ENCODE data around the gene SCARB1. TPM values are rescaled to one million over a fixed set of nuclear protein-coding genes. Genes with fewer than 3 reads are reported as not detected.

Gene SCARB1
- total RNA-seq, 1 donor from 2014 or later: 5.2 TPM

DNA sequence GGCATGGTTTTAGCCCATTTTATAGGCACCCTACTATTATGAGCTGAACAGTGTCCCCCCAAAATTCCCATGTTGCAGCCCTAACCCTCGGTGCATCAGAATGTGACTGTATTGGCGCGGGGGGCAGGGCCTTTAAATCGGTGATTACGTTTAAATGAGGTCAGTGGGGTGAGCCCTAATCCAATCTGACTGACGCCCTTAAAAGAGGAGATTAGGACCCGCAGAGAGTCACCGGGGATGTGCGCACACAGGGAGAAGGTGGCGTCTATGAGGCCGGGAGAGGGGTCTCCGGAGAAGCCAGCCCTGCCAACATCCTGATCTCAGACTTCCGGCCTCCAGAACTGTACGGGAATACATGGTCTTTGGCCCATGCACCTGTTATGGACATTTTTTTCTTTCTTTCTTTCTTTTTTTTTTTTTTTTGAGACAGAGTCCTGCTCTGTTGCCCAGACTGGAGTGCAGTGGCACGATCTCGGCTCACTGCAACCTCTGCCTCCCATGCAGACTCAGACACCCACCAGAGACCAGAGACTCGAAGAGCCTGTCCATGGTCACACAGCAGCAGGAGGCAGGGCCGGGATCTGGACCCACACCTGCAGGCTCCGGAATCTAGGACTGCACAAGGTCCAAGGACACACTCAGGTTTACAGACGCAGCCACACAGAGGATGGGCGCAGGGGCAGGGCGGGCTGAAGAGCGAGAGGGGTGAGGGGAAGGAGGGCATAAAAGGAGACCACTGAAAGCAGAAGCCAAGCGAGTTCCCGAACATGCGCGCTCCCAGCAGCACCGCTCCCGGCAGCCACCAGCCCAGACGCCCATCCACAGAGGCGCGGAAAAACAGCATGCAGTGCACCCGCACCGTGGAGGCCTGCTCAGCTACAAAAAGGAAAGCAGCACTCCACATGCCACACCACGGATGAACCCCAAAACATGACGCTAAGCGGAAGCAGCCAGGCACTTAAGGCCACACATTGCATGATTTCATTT, 19.0 kb downstream of the SCARB1 start:
- Histone ChIP-seq H3K9me3 (ENCODE audit: control insufficient read depth in 3 of 3, low read length in 3 of 3) (no peaks in the 10 kb centered on the region), H3K36me3 (ENCODE audit: control insufficient read depth in 3 of 3, insufficient read depth in 3 of 3, low read length in 3 of 3) (no peaks in the 10 kb centered on the region), H3K27me3 (ENCODE audit: control insufficient read depth in 3 of 3, insufficient read depth in 3 of 3, low read length in 3 of 3) (no peaks in the 10 kb centered on the region), H3K27ac (ENCODE audit: low read depth, low read length) (no peak overlapping the region), H3K4me3 (ENCODE audit: low read length in 3 of 3) (no peak overlapping the region), H3K4me1 (ENCODE audit: control insufficient read depth in 3 of 3, insufficient read depth in 3 of 3, low read length in 3 of 3) (peaks cover 35 to 54% (median 51%) of the 10 kb centered on the region in 3 donors), H3K9ac (ENCODE audit: low read depth in 1 of 3, low read length in 3 of 3) (no peak overlapping the region)

DNA sequence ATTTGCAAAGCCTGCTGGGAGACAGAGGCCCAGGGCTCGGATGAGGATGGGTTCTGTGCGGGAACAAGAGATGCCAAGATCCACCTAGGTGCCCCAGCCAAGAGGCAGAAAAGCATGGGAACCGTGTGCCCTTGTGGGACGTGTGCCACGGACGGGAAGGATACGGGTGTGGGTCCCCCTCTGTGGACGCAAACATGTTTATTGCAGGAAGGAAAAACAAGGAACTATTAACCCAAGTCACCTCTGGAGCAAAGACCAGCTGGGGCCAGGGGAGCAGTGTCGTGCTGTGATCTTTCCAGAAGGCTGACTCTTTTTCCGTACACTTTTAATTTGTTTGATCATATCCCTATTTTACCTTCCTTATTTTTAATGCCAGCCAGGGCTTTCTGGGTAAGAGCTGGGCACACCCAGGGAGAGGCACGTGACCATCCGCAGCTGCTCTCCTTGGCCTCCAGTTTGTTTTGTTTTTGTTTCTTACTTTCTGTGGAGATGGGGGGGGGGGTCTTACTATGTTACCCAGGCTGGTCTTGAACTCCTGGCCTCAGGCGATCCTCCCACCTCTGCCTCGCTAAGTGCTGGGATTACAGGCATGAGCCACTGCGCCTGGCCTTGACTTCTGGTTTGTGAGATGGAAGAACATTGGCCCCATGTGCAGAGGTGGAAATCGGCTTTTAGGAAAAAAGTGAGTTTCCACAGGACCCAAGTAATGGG, 20.7 kb downstream of the SCARB1 start:
- Histone ChIP-seq H3K4me1 (ENCODE audit: control insufficient read depth in 3 of 3, insufficient read depth in 3 of 3, low read length in 3 of 3) (peaks cover 31 to 49% (median 44%) of the 10 kb centered on the region in 3 donors), H3K36me3 (ENCODE audit: control insufficient read depth in 3 of 3, insufficient read depth in 3 of 3, low read length in 3 of 3) (no peaks in the 10 kb centered on the region), H3K4me3 (ENCODE audit: low read length in 3 of 3) (peak overlapping the region in 1 of 3 donors; percentile 1), H3K9me3 (ENCODE audit: control insufficient read depth in 3 of 3, low read length in 3 of 3) (no peaks in the 10 kb centered on the region), H3K27ac (ENCODE audit: low read depth, low read length) (peak overlapping the region; percentile 63), H3K27me3 (ENCODE audit: control insufficient read depth in 3 of 3, insufficient read depth in 3 of 3, low read length in 3 of 3) (no peaks in the 10 kb centered on the region), H3K9ac (ENCODE audit: low read depth in 1 of 3, low read length in 3 of 3) (peak overlapping the region in 2 of 3 donors; percentile 57 to 62)

DNA sequence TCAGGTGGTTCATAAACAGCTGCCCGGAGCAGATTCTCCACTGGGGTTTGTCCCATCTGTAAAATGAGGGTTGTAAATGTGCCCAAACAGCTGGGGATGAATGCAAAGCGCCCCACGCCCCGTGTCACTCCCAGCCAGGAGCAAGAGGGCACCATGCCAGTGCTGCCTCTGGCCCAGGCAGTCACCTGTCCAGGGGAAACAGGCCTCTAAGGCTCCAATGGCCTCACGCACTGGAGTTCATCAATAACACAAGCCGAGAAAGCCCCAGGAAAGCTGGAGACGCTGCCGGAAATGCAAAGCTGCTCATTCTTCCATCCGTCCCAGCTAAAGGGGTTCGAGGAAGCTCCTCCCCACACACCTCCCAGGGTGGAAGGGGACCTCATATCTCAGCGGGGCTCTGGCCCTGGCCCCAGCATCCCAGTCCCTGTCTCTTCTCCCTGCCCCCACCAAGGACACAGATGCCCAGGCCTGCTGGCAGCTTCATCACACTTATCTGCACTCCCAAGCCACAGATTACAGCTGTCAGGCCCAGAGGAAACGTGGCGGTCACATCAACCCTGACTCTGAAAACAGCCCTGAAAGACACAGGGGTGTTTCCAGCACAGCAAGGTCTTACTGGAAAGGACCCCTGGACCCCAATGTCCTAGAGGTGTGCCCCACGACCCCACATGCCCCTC, 21.5 kb downstream of the SCARB1 start:
- H3K4me3 ChIP-seq (ENCODE audit: low read length in 3 of 3): no peak overlapping the region
- peak overlapping the region; percentile 63 for H3K27ac ChIP-seq (ENCODE audit: low read depth, low read length)
- H3K36me3 ChIP-seq (ENCODE audit: control insufficient read depth in 3 of 3, insufficient read depth in 3 of 3, low read length in 3 of 3): no peaks in the 10 kb centered on the region
- H3K4me1 ChIP-seq (ENCODE audit: control insufficient read depth in 3 of 3, insufficient read depth in 3 of 3, low read length in 3 of 3): peaks cover 30 to 46% (median 42%) of the 10 kb centered on the region in 3 donors
- H3K9me3 ChIP-seq (ENCODE audit: control insufficient read depth in 3 of 3, low read length in 3 of 3): no peaks in the 10 kb centered on the region
- no peaks in the 10 kb centered on the region for H3K27me3 ChIP-seq (ENCODE audit: control insufficient read depth in 3 of 3, insufficient read depth in 3 of 3, low read length in 3 of 3)
- H3K9ac ChIP-seq (ENCODE audit: low read depth in 1 of 3, low read length in 3 of 3): peak overlapping the region in 2 of 3 donors; percentile 57 to 62

DNA sequence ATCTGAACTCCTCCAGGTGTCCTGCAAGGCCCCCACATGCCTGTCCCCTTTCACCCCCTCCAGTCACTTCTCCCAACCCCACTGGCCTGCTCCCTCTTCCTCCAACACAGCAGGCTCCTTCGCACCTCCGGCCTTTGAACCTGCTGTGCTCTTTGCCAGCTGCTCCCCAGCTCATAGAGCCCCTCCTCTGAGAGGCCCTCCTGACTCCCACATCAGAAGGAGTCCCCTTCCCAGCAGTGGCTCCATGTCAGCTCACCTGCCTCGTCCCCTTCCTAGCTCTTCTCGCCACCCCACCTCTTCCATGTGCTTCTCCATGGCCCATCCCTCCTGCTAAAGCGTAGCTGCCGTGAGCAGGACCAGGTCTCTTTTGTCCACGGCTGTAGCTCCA, 22.1 kb downstream of the SCARB1 start:
- peaks cover 28 to 44% (median 42%) of the 10 kb centered on the region in 3 donors for H3K4me1 ChIP-seq (ENCODE audit: control insufficient read depth in 3 of 3, insufficient read depth in 3 of 3, low read length in 3 of 3)
- no peak overlapping the region for H3K4me3 ChIP-seq (ENCODE audit: low read length in 3 of 3)
- H3K9me3 ChIP-seq (ENCODE audit: control insufficient read depth in 3 of 3, low read length in 3 of 3): no peaks in the 10 kb centered on the region
- peak overlapping the region in 1 of 3 donors; percentile 16 for H3K9ac ChIP-seq (ENCODE audit: low read depth in 1 of 3, low read length in 3 of 3)
- H3K27me3 ChIP-seq (ENCODE audit: control insufficient read depth in 3 of 3, insufficient read depth in 3 of 3, low read length in 3 of 3): no peaks in the 10 kb centered on the region
- H3K27ac ChIP-seq (ENCODE audit: low read depth, low read length): no peak overlapping the region
- no peaks in the 10 kb centered on the region for H3K36me3 ChIP-seq (ENCODE audit: control insufficient read depth in 3 of 3, insufficient read depth in 3 of 3, low read length in 3 of 3)

DNA sequence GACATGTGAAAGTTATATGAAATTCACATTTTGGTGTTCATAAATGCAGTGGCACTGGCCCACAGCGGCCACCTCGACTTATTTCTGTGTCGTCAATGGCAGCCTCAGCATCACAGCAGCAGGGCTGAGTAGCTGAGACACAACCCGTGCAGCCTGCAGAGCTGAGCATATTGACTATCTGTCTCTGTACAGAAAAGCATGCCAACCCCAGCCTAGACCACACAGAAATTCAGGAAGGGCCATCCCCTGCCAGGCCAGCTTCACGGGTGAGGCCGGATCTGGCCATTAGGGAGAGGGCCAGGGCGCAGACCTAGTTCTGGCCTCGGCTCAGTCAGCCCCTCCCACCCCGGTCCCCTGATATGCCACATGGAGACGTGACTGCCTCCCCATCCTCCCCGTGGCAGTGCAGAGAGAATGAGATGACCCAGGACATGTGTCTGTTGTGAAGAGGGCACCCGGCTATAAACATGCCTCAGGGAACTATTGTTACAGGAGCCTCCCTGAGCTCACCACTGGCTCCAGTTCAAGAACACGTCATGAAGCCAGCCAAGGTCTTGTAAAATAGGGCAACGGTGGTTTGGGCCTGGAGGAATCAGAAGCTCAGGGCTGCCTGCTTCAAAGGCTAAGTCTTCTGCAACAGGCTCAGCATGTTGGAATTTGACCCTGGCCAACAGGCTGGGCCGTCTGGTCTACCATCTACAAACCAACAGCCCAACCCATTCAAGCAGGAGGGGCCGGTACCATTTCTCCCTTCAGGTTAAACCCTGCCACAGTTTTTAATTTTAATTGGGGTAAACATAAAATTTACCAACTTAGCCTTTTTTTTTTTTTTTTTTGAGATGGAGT, 25.5 kb downstream of the SCARB1 start:
- H3K4me3 ChIP-seq (ENCODE audit: low read length in 3 of 3): peak overlapping the region in 2 of 3 donors; percentile 36 to 48
- H3K4me1 ChIP-seq (ENCODE audit: control insufficient read depth in 3 of 3, insufficient read depth in 3 of 3, low read length in 3 of 3): peaks cover 38 to 47% (median 46%) of the 10 kb centered on the region in 3 donors
- H3K9ac ChIP-seq (ENCODE audit: low read depth in 1 of 3, low read length in 3 of 3): peak overlapping the region; percentile 47 to 73 (median 53)
- no peaks in the 10 kb centered on the region for H3K9me3 ChIP-seq (ENCODE audit: control insufficient read depth in 3 of 3, low read length in 3 of 3)
- peak overlapping the region; percentile 87 for H3K27ac ChIP-seq (ENCODE audit: low read depth, low read length)
- H3K36me3 ChIP-seq (ENCODE audit: control insufficient read depth in 3 of 3, insufficient read depth in 3 of 3, low read length in 3 of 3): no peaks in the 10 kb centered on the region
- H3K27me3 ChIP-seq (ENCODE audit: control insufficient read depth in 3 of 3, insufficient read depth in 3 of 3, low read length in 3 of 3): no peaks in the 10 kb centered on the region

DNA sequence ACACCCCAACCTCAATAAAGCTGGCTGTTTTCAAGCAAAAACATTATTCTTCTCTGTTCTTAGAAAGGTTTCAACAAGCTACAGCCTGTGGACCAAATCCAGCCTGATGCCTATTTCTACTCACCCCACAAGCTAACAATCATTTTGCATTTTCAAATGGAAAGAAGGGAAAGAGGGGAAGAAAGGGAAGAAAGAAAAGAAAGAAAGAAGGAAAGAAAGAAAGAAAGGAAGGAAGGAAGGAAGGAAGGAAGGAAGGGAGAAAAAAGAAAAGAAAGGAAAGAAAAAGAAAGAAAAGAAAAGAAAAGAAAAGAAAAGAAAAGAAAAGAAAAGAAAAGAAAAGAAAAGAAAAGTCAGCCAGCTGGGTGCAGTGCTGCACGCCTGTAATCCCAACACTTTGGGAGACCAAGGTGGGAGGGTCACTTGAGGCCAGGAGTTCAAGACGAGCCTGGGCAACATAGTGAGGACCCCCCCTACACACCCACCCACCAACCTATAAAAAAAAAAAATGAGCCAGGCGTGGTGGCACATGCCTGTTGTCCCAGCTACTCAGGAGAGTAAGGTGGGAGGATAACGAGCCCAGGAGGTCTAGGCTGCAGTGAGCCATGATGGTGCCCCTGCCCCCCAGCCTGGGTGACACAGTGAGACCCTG, 26.3 kb downstream of the SCARB1 start:
- Histone ChIP-seq H3K4me3 (ENCODE audit: low read length in 3 of 3) (no peak overlapping the region), H3K36me3 (ENCODE audit: control insufficient read depth in 3 of 3, insufficient read depth in 3 of 3, low read length in 3 of 3) (no peaks in the 10 kb centered on the region), H3K27ac (ENCODE audit: low read depth, low read length) (peak overlapping the region; percentile 87), H3K27me3 (ENCODE audit: control insufficient read depth in 3 of 3, insufficient read depth in 3 of 3, low read length in 3 of 3) (no peaks in the 10 kb centered on the region), H3K9ac (ENCODE audit: low read depth in 1 of 3, low read length in 3 of 3) (peak overlapping the region; percentile 28 to 73 (median 47)), H3K4me1 (ENCODE audit: control insufficient read depth in 3 of 3, insufficient read depth in 3 of 3, low read length in 3 of 3) (peaks cover 32 to 41% (median 39%) of the 10 kb centered on the region in 3 donors), H3K9me3 (ENCODE audit: control insufficient read depth in 3 of 3, low read length in 3 of 3) (no peaks in the 10 kb centered on the region)

DNA sequence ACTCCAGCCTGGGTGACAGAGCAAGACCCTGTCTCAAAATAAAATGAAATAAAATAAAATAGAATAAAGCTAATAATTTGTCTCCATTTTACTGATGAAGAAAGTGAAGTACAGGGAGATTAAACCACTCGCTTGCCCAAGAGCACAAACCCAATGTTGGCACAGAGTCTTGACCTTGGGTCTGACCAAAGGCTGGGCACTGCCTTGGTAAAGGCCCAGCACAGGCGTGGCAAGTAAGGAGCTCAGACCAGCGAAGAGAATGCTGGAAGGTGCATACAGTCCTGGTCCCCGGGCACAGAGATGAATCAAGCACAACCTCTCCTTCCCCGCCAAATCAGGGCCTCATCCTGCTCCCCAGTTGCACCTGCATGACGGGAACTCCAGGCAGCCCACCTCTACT, 26.9 kb downstream of the SCARB1 start:
- H3K36me3 ChIP-seq (ENCODE audit: control insufficient read depth in 3 of 3, insufficient read depth in 3 of 3, low read length in 3 of 3): no peaks in the 10 kb centered on the region
- peak overlapping the region in 1 of 3 donors; percentile 20 for H3K9ac ChIP-seq (ENCODE audit: low read depth in 1 of 3, low read length in 3 of 3)
- H3K27ac ChIP-seq (ENCODE audit: low read depth, low read length): peak overlapping the region; percentile 48
- H3K9me3 ChIP-seq (ENCODE audit: control insufficient read depth in 3 of 3, low read length in 3 of 3): no peaks in the 10 kb centered on the region
- no peaks in the 10 kb centered on the region for H3K27me3 ChIP-seq (ENCODE audit: control insufficient read depth in 3 of 3, insufficient read depth in 3 of 3, low read length in 3 of 3)
- H3K4me3 ChIP-seq (ENCODE audit: low read length in 3 of 3): no peak overlapping the region
- peaks cover 26 to 35% (median 33%) of the 10 kb centered on the region in 3 donors for H3K4me1 ChIP-seq (ENCODE audit: control insufficient read depth in 3 of 3, insufficient read depth in 3 of 3, low read length in 3 of 3)

DNA sequence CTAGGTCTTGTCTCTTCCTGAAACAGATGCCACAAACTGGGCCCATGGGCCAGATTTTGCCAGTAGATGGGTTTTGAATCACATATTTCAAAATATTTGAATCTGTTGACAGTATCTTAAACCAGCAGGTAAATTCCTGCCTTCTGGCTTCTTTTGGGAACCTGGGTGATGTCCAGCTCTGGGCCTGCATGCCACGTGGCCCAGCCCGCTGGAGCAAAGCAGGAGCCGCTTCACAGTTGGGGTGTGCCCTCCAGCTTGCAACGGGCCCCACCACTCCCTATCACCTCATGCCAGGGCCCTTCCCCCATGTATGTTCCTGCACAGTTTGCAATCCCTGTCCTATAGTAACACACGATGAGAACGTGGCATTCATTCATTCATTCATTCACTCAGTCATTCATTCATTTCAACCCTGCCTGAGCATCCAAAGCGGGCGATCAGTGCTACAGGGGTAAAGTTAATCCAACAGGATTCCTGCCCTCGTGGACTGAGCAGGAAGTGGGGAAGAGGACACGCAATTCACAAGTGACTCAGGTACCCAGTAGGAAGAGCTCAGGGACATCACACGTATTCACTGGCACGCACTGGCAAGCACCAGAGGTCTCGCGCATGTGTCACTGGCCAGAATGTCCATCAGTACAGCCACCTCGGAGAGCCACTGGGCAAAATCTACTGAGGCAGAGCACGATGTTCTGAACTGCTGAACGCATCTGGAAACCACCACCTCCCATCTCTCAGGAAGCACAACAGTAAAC, 27.8 kb downstream of the SCARB1 start:
- no peaks in the 10 kb centered on the region for H3K9me3 ChIP-seq (ENCODE audit: control insufficient read depth in 3 of 3, low read length in 3 of 3)
- no peak overlapping the region for H3K27ac ChIP-seq (ENCODE audit: low read depth, low read length)
- peaks cover 22 to 30% (median 28%) of the 10 kb centered on the region in 3 donors for H3K4me1 ChIP-seq (ENCODE audit: control insufficient read depth in 3 of 3, insufficient read depth in 3 of 3, low read length in 3 of 3)
- H3K36me3 ChIP-seq (ENCODE audit: control insufficient read depth in 3 of 3, insufficient read depth in 3 of 3, low read length in 3 of 3): no peaks in the 10 kb centered on the region
- H3K27me3 ChIP-seq (ENCODE audit: control insufficient read depth in 3 of 3, insufficient read depth in 3 of 3, low read length in 3 of 3): no peaks in the 10 kb centered on the region
- H3K4me3 ChIP-seq (ENCODE audit: low read length in 3 of 3): no peak overlapping the region
- no peak overlapping the region for H3K9ac ChIP-seq (ENCODE audit: low read depth in 1 of 3, low read length in 3 of 3)
